Type B pancreatic cell (in vitro differentiated cells): Measurements from ENCODE around the gene RFTN1. TPM values are rescaled to one million over a fixed set of nuclear protein-coding genes. Genes with fewer than 3 reads are reported as not detected.

ENCODE experiments used
- DNase-seq: peaks from one replicate; pipeline ENCODE4 v3.0.0; 2021; ENCODE audit warnings: mixed read lengths; ENCODE audit not compliant: unreplicated experiment; ENCODE audit errors: extremely low spot score
- H3K27ac Mint-ChIP-seq: 2 replicates; pipeline ENCODE4 v1.8.0; 2021; ENCODE audit warnings: mild to moderate bottlenecking, mixed read lengths
- H3K27me3 Mint-ChIP-seq: 2 replicates; pipeline ENCODE4 v1.8.0; 2021; ENCODE audit warnings: mixed read lengths
- H3K36me3 Mint-ChIP-seq: 2 replicates; pipeline ENCODE4 v1.8.0; 2021; ENCODE audit warnings: mixed read lengths
- H3K4me1 Mint-ChIP-seq: one replicate; pipeline ENCODE4 v1.8.0; 2021; ENCODE audit warnings: mixed read lengths; ENCODE audit not compliant: unreplicated experiment
- H3K4me3 Mint-ChIP-seq: 2 replicates; pipeline ENCODE4 v1.8.0; 2021; ENCODE audit warnings: mild to moderate bottlenecking, mixed read lengths
- H3K9me3 Mint-ChIP-seq: 2 replicates; pipeline ENCODE4 v1.8.0; 2021; ENCODE audit warnings: mixed read lengths
- total RNA-seq: library from RNA; stranded (reverse); gene quantifications from 2 replicates; pipeline ENCODE4 v1.2.1, GENCODE V29; 2021; ENCODE audit warnings: low replicate concordance
- TF ChIP-seq, protein P1 (sequence below): fragments of 200-600 bp; sonication (generic); conservative IDR thresholded peaks from 2 replicates; pipeline ENCODE4 v1.5.0; 2021; ENCODE audit warnings: antibody characterized with exemption, mild to moderate bottlenecking

The RFTN1 gene
- total RNA-seq, 1 donor from 2014 or later: 18.3 TPM

DNA sequence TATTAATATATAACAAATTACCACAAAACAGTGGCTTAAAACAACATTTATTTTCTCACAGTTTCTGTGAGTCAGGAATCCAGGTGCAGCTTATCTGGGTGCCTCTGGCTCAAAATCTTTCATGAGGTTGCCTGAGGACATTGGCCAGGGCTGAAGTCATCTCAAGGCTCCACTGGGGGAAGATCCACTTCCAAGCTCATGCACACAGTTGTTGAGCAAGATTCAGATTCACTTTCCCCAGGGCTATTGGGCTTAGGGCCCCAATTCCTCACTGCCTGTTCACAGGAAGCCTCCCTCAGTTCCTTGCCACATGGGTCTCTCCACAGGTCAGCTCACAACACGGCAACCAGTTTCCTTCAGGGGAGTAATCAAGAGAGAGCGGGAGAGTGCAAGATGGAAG lies 35.0 kb downstream of the RFTN1 start:
- no peak overlapping the region for H3K4me3 Mint-ChIP-seq
- H3K4me1 Mint-ChIP-seq: peaks cover 53% of the 10 kb centered on the region
- no peak for DNase-seq
- TF ChIP-seq, protein P1, sequence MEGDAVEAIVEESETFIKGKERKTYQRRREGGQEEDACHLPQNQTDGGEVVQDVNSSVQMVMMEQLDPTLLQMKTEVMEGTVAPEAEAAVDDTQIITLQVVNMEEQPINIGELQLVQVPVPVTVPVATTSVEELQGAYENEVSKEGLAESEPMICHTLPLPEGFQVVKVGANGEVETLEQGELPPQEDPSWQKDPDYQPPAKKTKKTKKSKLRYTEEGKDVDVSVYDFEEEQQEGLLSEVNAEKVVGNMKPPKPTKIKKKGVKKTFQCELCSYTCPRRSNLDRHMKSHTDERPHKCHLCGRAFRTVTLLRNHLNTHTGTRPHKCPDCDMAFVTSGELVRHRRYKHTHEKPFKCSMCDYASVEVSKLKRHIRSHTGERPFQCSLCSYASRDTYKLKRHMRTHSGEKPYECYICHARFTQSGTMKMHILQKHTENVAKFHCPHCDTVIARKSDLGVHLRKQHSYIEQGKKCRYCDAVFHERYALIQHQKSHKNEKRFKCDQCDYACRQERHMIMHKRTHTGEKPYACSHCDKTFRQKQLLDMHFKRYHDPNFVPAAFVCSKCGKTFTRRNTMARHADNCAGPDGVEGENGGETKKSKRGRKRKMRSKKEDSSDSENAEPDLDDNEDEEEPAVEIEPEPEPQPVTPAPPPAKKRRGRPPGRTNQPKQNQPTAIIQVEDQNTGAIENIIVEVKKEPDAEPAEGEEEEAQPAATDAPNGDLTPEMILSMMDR: no peak
- H3K27me3 Mint-ChIP-seq: no peaks in the 10 kb centered on the region
- no peaks in the 10 kb centered on the region for H3K36me3 Mint-ChIP-seq
- H3K27ac Mint-ChIP-seq: no peak overlapping the region
- no peaks in the 10 kb centered on the region for H3K9me3 Mint-ChIP-seq

GRCh38 chr3:16477521-16477920 lies 36.0 kb downstream of the RFTN1 start:
- Mint-ChIP-seq H3K36me3 (no peaks in the 10 kb centered on the region), H3K4me3 (no peak overlapping the region), H3K4me1 (peaks cover 45% of the 10 kb centered on the region), H3K27me3 (no peaks in the 10 kb centered on the region), H3K27ac (no peak overlapping the region), H3K9me3 (no peaks in the 10 kb centered on the region)
- no peak for DNase-seq
- TF ChIP-seq, protein P1: no peak

GRCh38 chr3:16477056-16477455 lies 36.4 kb downstream of the RFTN1 start:
- peaks cover 41% of the 10 kb centered on the region for H3K4me1 Mint-ChIP-seq
- no peaks in the 10 kb centered on the region for H3K9me3 Mint-ChIP-seq
- no peaks in the 10 kb centered on the region for H3K36me3 Mint-ChIP-seq
- no peak overlapping the region for H3K27ac Mint-ChIP-seq
- TF ChIP-seq, protein P1: no peak
- H3K27me3 Mint-ChIP-seq: no peaks in the 10 kb centered on the region
- no peak for DNase-seq
- no peak overlapping the region for H3K4me3 Mint-ChIP-seq

GRCh38 chr3:16476636-16477035 lies 36.9 kb downstream of the RFTN1 start:
- Mint-ChIP-seq H3K4me1 (peaks cover 40% of the 10 kb centered on the region), H3K27ac (no peak overlapping the region), H3K27me3 (no peaks in the 10 kb centered on the region), H3K9me3 (no peaks in the 10 kb centered on the region), H3K36me3 (no peaks in the 10 kb centered on the region), H3K4me3 (no peak overlapping the region)
- DNase-seq: no peak
- TF ChIP-seq, protein P1: no peak

DNA sequence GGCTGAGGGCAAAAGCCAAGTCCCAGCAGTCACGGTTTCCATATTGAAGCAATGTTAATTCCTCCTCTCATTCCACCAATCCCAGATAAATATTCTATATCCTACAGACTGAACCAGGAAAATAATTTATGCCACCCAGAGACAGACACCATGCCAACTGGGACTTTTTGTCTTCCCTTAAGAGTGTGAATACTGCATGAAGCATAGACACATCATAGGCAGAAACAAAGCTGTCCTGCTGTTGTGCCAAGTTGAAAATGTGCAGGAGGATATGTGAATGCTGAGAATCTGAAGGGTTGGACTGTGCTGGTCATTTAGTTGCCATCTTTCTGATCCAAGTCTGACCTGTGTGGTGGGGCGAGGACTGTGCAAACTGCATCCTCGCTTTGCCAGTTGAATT lies 37.7 kb downstream of the RFTN1 start:
- Mint-ChIP-seq H3K9me3 (peaks cover 3% of the 10 kb centered on the region), H3K27ac (no peak overlapping the region), H3K4me1 (peaks cover 34% of the 10 kb centered on the region), H3K4me3 (no peak overlapping the region), H3K27me3 (no peaks in the 10 kb centered on the region), H3K36me3 (no peaks in the 10 kb centered on the region)
- DNase-seq: no peak
- TF ChIP-seq, protein P1: no peak

DNA sequence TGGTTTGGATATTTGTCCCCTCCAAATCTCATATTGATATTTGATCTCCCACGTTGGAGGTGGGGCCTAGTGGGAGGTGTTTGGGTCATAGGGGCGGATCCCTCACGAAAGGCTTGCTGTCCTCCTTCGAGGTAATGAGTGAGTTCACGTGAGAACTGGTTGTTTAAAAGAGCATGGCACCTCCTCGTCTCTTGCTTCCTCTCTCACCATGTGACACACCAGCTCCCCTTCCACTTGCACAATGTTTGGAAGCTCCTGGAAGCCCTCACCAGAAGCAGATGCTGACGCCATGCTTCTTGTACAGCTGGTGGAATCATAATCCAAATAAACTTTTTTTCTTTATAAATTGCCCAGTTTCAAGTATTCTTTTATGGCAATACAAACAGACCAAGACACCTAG lies 38.6 kb downstream of the RFTN1 start:
- Mint-ChIP-seq H3K4me3 (no peak overlapping the region), H3K27ac (no peak overlapping the region), H3K9me3 (peaks cover 3% of the 10 kb centered on the region), H3K27me3 (no peaks in the 10 kb centered on the region), H3K36me3 (no peaks in the 10 kb centered on the region), H3K4me1 (peaks cover 27% of the 10 kb centered on the region)
- TF ChIP-seq, protein P1: no peak
- DNase-seq: no peak
